Stimulated activated memory B cell treated with anti-CD40 and anti-IgM and Interleukin-4, amounts not matched to agents 10 μg/mL and 1 μg/mL and 100 μg/mL, for 72 hours (primary cell): ENCODE results near the gene PDE3B.
"Not testable (repeated sequence)": the region's sequence is repeated elsewhere in the genome, so short reads cannot be mapped to it uniquely, and the experiment has no call there.

Source experiments
- ATAC-seq: fragments of 150-1000 bp; cut with Tn5 transposase; 2 replicates; pipeline ENCODE4 v1.10.0; 2021
- H3K27ac Mint-ChIP-seq: one replicate; pipeline ENCODE4 v1.8.0; 2022; ENCODE audit warnings: mild to moderate bottlenecking, mixed read lengths
- H3K27me3 Mint-ChIP-seq: one replicate; pipeline ENCODE4 v1.8.0; 2022; ENCODE audit warnings: mixed read lengths
- H3K36me3 Mint-ChIP-seq: one replicate; pipeline ENCODE4 v1.8.0; 2022; ENCODE audit warnings: mixed read lengths
- H3K4me1 Mint-ChIP-seq: one replicate; pipeline ENCODE4 v1.8.0; 2022; ENCODE audit warnings: mixed read lengths
- H3K4me3 Mint-ChIP-seq: one replicate; pipeline ENCODE4 v1.8.0; 2022; ENCODE audit warnings: mild to moderate bottlenecking, moderate library complexity, mixed read lengths
- H3K9me3 Mint-ChIP-seq: one replicate; pipeline ENCODE4 v1.8.0; 2022; ENCODE audit warnings: mixed read lengths

Gene PDE3B

DNA sequence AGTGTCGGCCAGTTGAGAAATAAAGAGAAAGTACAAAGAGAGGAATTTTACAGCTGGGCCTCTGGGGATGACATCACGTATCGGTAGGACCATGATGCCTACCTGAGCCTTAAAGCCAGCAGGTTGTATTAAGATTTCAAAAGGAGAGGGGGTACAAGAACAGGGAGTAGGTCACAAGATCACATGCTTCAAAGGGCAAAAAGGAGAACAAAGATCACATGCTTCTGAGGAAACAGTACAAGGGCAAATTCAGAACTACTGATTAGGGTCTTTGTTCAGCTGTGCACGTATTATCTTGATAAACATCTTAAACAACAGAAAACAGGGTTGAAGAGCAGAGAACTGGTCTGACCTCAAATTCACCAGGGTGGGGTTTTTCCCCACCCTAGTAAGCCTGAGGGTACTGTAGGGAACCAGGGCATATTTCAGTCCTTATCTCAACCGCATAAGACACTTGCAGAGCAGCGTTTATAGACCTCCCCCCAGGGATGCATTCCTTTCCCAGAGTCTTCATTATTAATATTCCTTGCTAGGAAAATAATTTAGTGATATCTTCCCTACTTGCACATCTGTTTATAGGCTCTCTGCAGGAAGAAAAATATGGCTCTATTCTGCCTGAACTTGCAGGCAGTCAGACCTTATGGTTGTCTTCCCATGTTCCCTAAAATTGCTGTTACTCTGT lies 40.8 kb downstream of the PDE3B start:
- not testable (repeated sequence) for H3K9me3 Mint-ChIP-seq, H3K27me3 Mint-ChIP-seq, H3K27ac Mint-ChIP-seq, H3K36me3 Mint-ChIP-seq, H3K4me1 Mint-ChIP-seq, ATAC-seq, H3K4me3 Mint-ChIP-seq

DNA sequence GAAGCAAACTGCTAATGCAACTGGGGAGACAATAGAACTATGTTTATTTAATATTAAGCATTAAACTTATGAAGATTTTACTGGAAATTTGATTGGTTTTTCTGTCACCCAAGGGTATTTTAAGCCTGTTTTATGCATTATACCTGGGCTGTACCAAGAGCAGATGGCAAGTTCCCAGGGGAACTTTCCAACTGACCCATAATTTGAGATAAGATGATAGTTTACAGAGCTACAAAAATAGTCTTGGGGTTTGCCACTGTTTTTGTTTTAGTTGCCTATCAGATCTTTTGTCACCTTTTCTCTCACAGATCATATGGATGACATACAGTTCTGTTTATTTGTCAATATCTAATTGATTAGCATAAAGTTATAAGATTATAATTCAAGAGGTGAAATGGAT lies 43.9 kb downstream of the PDE3B start:
- Mint-ChIP-seq H3K4me1 (peaks cover 6% of the 10 kb centered on the region), H3K27ac (no peak overlapping the region), H3K9me3 (no peaks in the 10 kb centered on the region), H3K4me3 (no peak overlapping the region), H3K36me3 (no peaks in the 10 kb centered on the region), H3K27me3 (peaks cover 6% of the 10 kb centered on the region)
- no peak for ATAC-seq

- Mint-ChIP-seq H3K4me1 (peaks cover 6% of the 10 kb centered on the region), H3K36me3 (no peaks in the 10 kb centered on the region), H3K4me3 (no peak overlapping the region), H3K27me3 (peaks cover 6% of the 10 kb centered on the region), H3K27ac (no peak overlapping the region), H3K9me3 (no peaks in the 10 kb centered on the region)
- ATAC-seq, result no peak
Measured at GRCh38 chr11:14687943-14688627, 44.5 kb downstream of the PDE3B start.

GRCh38 chr11:14695656-14696055 lies 52.1 kb downstream of the PDE3B start:
- not testable (repeated sequence) for H3K4me1 Mint-ChIP-seq, H3K27ac Mint-ChIP-seq, H3K9me3 Mint-ChIP-seq, ATAC-seq, H3K4me3 Mint-ChIP-seq, H3K36me3 Mint-ChIP-seq, H3K27me3 Mint-ChIP-seq

- ATAC-seq, result no peak
- Mint-ChIP-seq H3K9me3 (peaks cover 14% of the 10 kb centered on the region), H3K36me3 (peaks cover 5% of the 10 kb centered on the region), H3K27ac (no peak overlapping the region), H3K27me3 (no peaks in the 10 kb centered on the region), H3K4me3 (no peak overlapping the region), H3K4me1 (peaks cover 6% of the 10 kb centered on the region)
Measured at GRCh38 chr11:14698771-14699170, 55.2 kb downstream of the PDE3B start.

- Mint-ChIP-seq H3K9me3 (peaks cover 14% of the 10 kb centered on the region), H3K4me1 (peaks cover 6% of the 10 kb centered on the region), H3K4me3 (no peak overlapping the region), H3K27me3 (no peaks in the 10 kb centered on the region), H3K27ac (no peak overlapping the region), H3K36me3 (peaks cover 11% of the 10 kb centered on the region)
- no peak for ATAC-seq
Measured at GRCh38 chr11:14700593-14700992, 57.0 kb downstream of the PDE3B start.

GRCh38 chr11:14702760-14703159 lies 59.2 kb downstream of the PDE3B start:
- H3K36me3 Mint-ChIP-seq, result peaks cover 11% of the 10 kb centered on the region
- H3K27ac Mint-ChIP-seq, result no peak overlapping the region
- peaks cover 6% of the 10 kb centered on the region for H3K4me1 Mint-ChIP-seq
- H3K27me3 Mint-ChIP-seq, result peaks cover 13% of the 10 kb centered on the region
- no peak overlapping the region for H3K4me3 Mint-ChIP-seq
- ATAC-seq, result no peak
- H3K9me3 Mint-ChIP-seq, result peaks cover 17% of the 10 kb centered on the region

DNA sequence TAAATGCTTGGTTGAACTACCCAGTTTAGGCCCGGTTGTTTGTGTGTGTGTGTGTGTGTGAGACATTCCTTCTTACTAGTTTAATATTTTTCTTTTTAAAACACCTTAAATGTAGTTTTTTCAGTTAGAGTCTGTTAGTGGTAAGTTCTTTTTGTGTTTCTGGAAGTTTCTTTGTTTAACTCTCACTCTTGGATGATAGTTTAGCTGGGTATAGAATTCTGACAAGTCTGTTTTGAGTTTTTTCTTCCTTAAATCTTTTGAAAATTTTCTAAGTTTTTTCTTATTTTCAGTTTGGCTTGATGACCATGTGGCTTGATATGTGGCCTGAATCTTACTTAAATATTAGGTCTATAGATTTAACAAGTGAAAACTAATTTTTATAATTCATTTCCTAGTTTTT lies 60.1 kb downstream of the PDE3B start:
- Mint-ChIP-seq H3K27me3 (peaks cover 21% of the 10 kb centered on the region), H3K27ac (no peak overlapping the region), H3K36me3 (peaks cover 15% of the 10 kb centered on the region), H3K4me3 (no peak overlapping the region), H3K4me1 (peaks cover 6% of the 10 kb centered on the region), H3K9me3 (peaks cover 23% of the 10 kb centered on the region)
- ATAC-seq, result no peak

- peaks cover 15% of the 10 kb centered on the region for H3K36me3 Mint-ChIP-seq
- no peak for ATAC-seq
- H3K4me3 Mint-ChIP-seq, result no peak overlapping the region
- peaks cover 23% of the 10 kb centered on the region for H3K9me3 Mint-ChIP-seq
- peaks cover 6% of the 10 kb centered on the region for H3K4me1 Mint-ChIP-seq
- H3K27me3 Mint-ChIP-seq, result peaks cover 34% of the 10 kb centered on the region
- H3K27ac Mint-ChIP-seq, result no peak overlapping the region
Measured at GRCh38 chr11:14705067-14705466, 61.5 kb downstream of the PDE3B start.

DNA sequence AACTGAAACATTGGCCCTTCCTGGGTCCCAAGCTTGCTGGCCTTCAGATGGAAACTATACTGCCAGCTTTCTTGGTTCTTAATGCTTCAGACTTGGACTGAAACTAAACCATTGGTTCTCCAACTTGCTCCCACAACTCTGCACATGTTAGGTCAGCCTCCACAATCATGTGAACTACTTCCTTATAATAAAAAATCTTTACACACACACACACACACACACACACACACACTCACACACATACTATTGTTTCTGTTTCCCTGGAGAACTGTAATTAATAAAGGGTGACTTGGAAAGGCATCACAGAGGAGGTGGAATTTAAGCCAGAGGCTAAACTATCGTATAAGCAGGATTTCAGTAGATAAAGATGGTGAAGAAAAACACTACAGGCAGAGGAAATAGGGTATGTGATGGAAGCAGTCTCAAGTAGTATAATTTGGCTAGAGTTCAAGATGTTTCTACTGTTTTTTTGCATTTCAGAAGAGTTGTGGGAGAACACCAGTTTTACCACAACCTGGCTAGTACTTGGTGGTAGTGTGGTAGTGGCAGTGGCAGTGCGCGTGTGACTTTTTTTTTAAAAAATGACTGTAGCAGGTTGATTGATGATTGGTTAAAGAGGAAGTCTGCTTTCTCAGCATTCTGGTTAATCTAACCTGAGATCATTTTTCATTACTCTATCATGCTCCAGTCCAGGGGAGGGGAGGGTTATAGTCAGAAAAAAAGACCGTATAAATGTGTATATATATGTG lies 70.1 kb downstream of the PDE3B start:
- Mint-ChIP-seq H3K36me3 (no peaks in the 10 kb centered on the region), H3K27me3 (peaks cover 15% of the 10 kb centered on the region), H3K27ac (no peak overlapping the region), H3K4me1 (no peaks in the 10 kb centered on the region), H3K9me3 (peaks cover 3% of the 10 kb centered on the region), H3K4me3 (no peak overlapping the region)
- ATAC-seq, result no peak

GRCh38 chr11:14715669-14716068 lies 72.1 kb downstream of the PDE3B start:
- not testable (repeated sequence) for ATAC-seq, H3K9me3 Mint-ChIP-seq, H3K27me3 Mint-ChIP-seq, H3K27ac Mint-ChIP-seq, H3K4me1 Mint-ChIP-seq, H3K4me3 Mint-ChIP-seq, H3K36me3 Mint-ChIP-seq

- Mint-ChIP-seq H3K27ac (no peak overlapping the region), H3K4me3 (no peak overlapping the region), H3K36me3 (no peaks in the 10 kb centered on the region), H3K4me1 (no peaks in the 10 kb centered on the region), H3K27me3 (peaks cover 19% of the 10 kb centered on the region), H3K9me3 (no peaks in the 10 kb centered on the region)
- ATAC-seq, result no peak
Measured at GRCh38 chr11:14722496-14722895, 78.9 kb downstream of the PDE3B start.

- no peaks in the 10 kb centered on the region for H3K36me3 Mint-ChIP-seq
- H3K4me3 Mint-ChIP-seq, result no peak overlapping the region
- peaks cover 19% of the 10 kb centered on the region for H3K27me3 Mint-ChIP-seq
- no peak overlapping the region for H3K27ac Mint-ChIP-seq
- ATAC-seq, result no peak
- H3K9me3 Mint-ChIP-seq, result no peaks in the 10 kb centered on the region
- H3K4me1 Mint-ChIP-seq, result peaks cover 6% of the 10 kb centered on the region
Measured at GRCh38 chr11:14725150-14725549, 81.5 kb downstream of the PDE3B start.

- Mint-ChIP-seq H3K9me3 (no peaks in the 10 kb centered on the region), H3K4me3 (no peak overlapping the region), H3K27ac (no peak overlapping the region), H3K36me3 (no peaks in the 10 kb centered on the region), H3K27me3 (peaks cover 28% of the 10 kb centered on the region), H3K4me1 (peaks cover 6% of the 10 kb centered on the region)
- ATAC-seq, result no peak
Measured at GRCh38 chr11:14727215-14727614, 83.6 kb downstream of the PDE3B start.

DNA sequence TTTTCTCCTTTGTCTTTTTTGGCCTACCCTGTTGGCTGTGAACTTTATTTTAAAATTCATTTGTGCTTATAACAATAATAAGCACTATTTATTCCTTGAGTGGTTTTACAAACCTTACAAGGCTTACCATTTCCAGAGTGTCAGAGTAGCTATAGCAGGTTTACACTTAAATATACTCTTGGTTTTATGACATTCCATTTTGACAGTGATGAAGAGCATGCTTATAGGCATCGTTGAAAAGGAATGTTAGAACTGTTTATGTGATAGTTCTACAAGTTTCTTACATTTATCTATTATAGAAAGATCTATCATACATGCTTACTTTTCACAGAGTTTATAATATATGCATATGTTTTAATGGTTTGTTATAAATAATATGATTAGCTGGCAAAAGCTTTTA lies 84.1 kb downstream of the PDE3B start:
- no peaks in the 10 kb centered on the region for H3K36me3 Mint-ChIP-seq
- H3K4me1 Mint-ChIP-seq, result peaks cover 6% of the 10 kb centered on the region
- peaks cover 30% of the 10 kb centered on the region for H3K27me3 Mint-ChIP-seq

GRCh38 chr11:14740539-14740938 lies 96.9 kb downstream of the PDE3B start:
- H3K4me3 Mint-ChIP-seq, ATAC-seq, H3K27me3 Mint-ChIP-seq, H3K27ac Mint-ChIP-seq, H3K4me1 Mint-ChIP-seq, H3K36me3 Mint-ChIP-seq, H3K9me3 Mint-ChIP-seq: not testable (repeated sequence)

More for the DNA sequence above, 84.1 kb downstream of the PDE3B start:
- ATAC-seq, result no peak
- H3K9me3 Mint-ChIP-seq, result no peaks in the 10 kb centered on the region
- H3K27ac Mint-ChIP-seq, result no peak overlapping the region
- no peak overlapping the region for H3K4me3 Mint-ChIP-seq
